H1 (cell line): ENCODE data around the gene LHPP. TPM values are rescaled to one million over a fixed set of nuclear protein-coding genes. Genes with fewer than 3 reads are reported as not detected.
A peak's percentile ranks its signal among the peaks of the same experiment; 100 is the strongest.

Experiments used
- CTCF ChIA-PET: fragments of 300-600 bp; sonication (Branson Sonifier 250); formaldehyde crosslinking; loops from one replicate; lab custom pipeline; 2021; ENCODE audit not compliant: partially characterized antibody; lab: Charles Lee
- POLR2A ChIA-PET: fragments of 300-600 bp; sonication (Branson Sonifier 250); formaldehyde crosslinking; loops from one replicate; lab custom pipeline; 2021; ENCODE audit warnings: inconsistent platforms; ENCODE audit not compliant: partially characterized antibody; lab: Charles Lee
- DNase-seq, 2 experiments: peaks; one replicate each; pipeline versions ENCODE4 v3.0.0 to v3.0.0-alpha.2; 2010 to 2022; ENCODE audit warnings: low spot score in 2 of 2, low read depth in 1 of 2, mixed read lengths in 1 of 2
- FAIRE-seq: peaks from 2 replicates; lab custom pipeline; 2011; peaks lifted over from hg19 to GRCh38; lab: Jason Lieb, UNC
- H2AFZ ChIP-seq: 2 replicates; pipeline ENCODE4 v1.8.1; 2012; ENCODE audit warnings: low read length, inconsistent platforms
- H2AK5ac ChIP-seq: 2 replicates; pipeline ENCODE4 v1.6.1; 2013; ENCODE audit warnings: low read depth, low read length
- H2BK120ac ChIP-seq: replicated peaks from 2 replicates; pipeline ENCODE3; 2013; ENCODE audit warnings: low read depth, low read length, inconsistent platforms
- H2BK12ac ChIP-seq: 2 replicates; pipeline ENCODE4 v1.6.1; 2013; ENCODE audit warnings: low read depth, low read length
- H2BK15ac ChIP-seq: 2 replicates; pipeline ENCODE4 v1.6.1; 2013; ENCODE audit warnings: low read length
- H2BK20ac ChIP-seq: 2 replicates; pipeline ENCODE4 v1.6.1; 2013; ENCODE audit warnings: low read length
- H2BK5ac ChIP-seq: 2 replicates; pipeline ENCODE4 v1.6.1; 2013; ENCODE audit warnings: low read depth, low read length
- H3K14ac ChIP-seq: 2 replicates; pipeline ENCODE4 v1.6.1; 2013; ENCODE audit warnings: inconsistent platforms; ENCODE audit not compliant: insufficient read length
- H3K18ac ChIP-seq: 2 replicates; pipeline ENCODE4 v1.6.1; 2013; ENCODE audit warnings: low read length; ENCODE audit errors: extremely low read depth
- H3K23ac ChIP-seq: 2 replicates; pipeline ENCODE4 v1.6.1; 2013; ENCODE audit warnings: inconsistent platforms; ENCODE audit not compliant: insufficient read length
- H3K23me2 ChIP-seq: 2 replicates; pipeline ENCODE4 v1.6.1; 2013; ENCODE audit warnings: low read depth, low read length
- H3K27ac ChIP-seq: 2 replicates; pipeline ENCODE4 v1.6.1; 2011; ENCODE audit warnings: low read depth, low read length, inconsistent platforms
- H3K27me3 ChIP-seq, 4 experiments: replicated peaks in 1 of 4; 1 replicate in 1 of 4; 2 replicates in 3 of 4; pipeline versions ENCODE4 v1.6.1 to v1.8.1; 2011 to 2013; ENCODE audit warnings: low read length in 3 of 4, mild to moderate bottlenecking in 3 of 4, inconsistent platforms in 2 of 4, mixed read lengths in 2 of 4, moderate library complexity in 1 of 4; ENCODE audit not compliant: control insufficient read depth in 3 of 4, insufficient read depth in 3 of 4; ENCODE audit errors: extremely low read depth in 1 of 4
- H3K36me3 ChIP-seq, 4 experiments: 2 replicates each; pipeline versions ENCODE4 v1.6.1 to v1.8.1; 2011 to 2013; ENCODE audit warnings: mild to moderate bottlenecking in 4 of 4, low read length in 3 of 4, moderate library complexity in 2 of 4, control low read depth in 1 of 4, inconsistent platforms in 1 of 4; ENCODE audit not compliant: insufficient read depth in 4 of 4, control insufficient read depth in 2 of 4
- H3K4ac ChIP-seq: replicated peaks from 2 replicates; pipeline ENCODE3; 2013; ENCODE audit warnings: low read length, low read depth, mixed read lengths, inconsistent platforms; ENCODE audit not compliant: insufficient read length
- H3K4me1 ChIP-seq, 4 experiments: replicated peaks in 1 of 4; 1 replicate in 1 of 4; 2 replicates in 3 of 4; pipeline versions ENCODE4 v1.6.1 to v1.8.1; 2011 to 2013; ENCODE audit warnings: low read length in 3 of 4, inconsistent platforms in 2 of 4, mixed read lengths in 1 of 4; ENCODE audit not compliant: insufficient read depth in 4 of 4, control insufficient read depth in 3 of 4
- H3K4me2 ChIP-seq, 2 experiments: 2 replicates each; pipeline versions ENCODE4 v1.6.1 to v1.8.1; 2011 to 2013; ENCODE audit warnings: low read depth in 2 of 2, low read length in 2 of 2, control low read depth in 1 of 2, inconsistent platforms in 1 of 2, mild to moderate bottlenecking in 1 of 2; ENCODE audit not compliant: insufficient read depth in 1 of 2
- H3K4me3 ChIP-seq, 4 experiments: fragments of 200-600, 300-600 bp in 1 of 4; sonication (generic), shearing (Covaris generic), sonication (Bioruptor Twin) in 1 of 4; 2 replicates each; pipeline versions ENCODE4 v1.5.1 to v1.8.1; 2011 to 2016; ENCODE audit warnings: low read length in 4 of 4, low read depth in 3 of 4, control low read depth in 2 of 4, inconsistent platforms in 2 of 4, mild to moderate bottlenecking in 2 of 4, mixed read lengths in 1 of 4, moderate library complexity in 1 of 4; ENCODE audit not compliant: insufficient read depth in 2 of 4; ENCODE audit errors: extremely low read depth in 1 of 4
- H3K56ac ChIP-seq: replicated peaks from 2 replicates; pipeline ENCODE3; 2013; ENCODE audit warnings: low read depth, mild to moderate bottlenecking, mixed read lengths, low read length, inconsistent platforms; ENCODE audit not compliant: insufficient read length
- H3K79me1 ChIP-seq: 2 replicates; pipeline ENCODE4 v1.6.1; 2013; ENCODE audit warnings: low read depth, low read length, control low read depth
- H3K79me2 ChIP-seq, 2 experiments: 2 replicates each; pipeline versions ENCODE4 v1.6.1 to v1.8.1; 2012 to 2013; ENCODE audit warnings: low read length in 2 of 2, mild to moderate bottlenecking in 2 of 2, inconsistent platforms in 1 of 2; ENCODE audit not compliant: insufficient read depth in 2 of 2, control insufficient read depth in 1 of 2
- H3K9ac ChIP-seq, 4 experiments: replicated peaks in 1 of 4; 1 replicate in 1 of 4; 2 replicates in 3 of 4; pipeline versions ENCODE4 v1.6.1 to v1.8.1; 2011 to 2013; ENCODE audit warnings: low read depth in 3 of 4, low read length in 3 of 4, control low read depth in 2 of 4, mild to moderate bottlenecking in 2 of 4, moderate library complexity in 2 of 4, inconsistent platforms in 1 of 4; ENCODE audit errors: extremely low read depth in 1 of 4
- H3K9me3 ChIP-seq, 2 experiments: 2 replicates each; pipeline versions ENCODE4 v1.6.1 to v1.8.1; 2012 to 2013; ENCODE audit warnings: mild to moderate bottlenecking in 2 of 2, moderate library complexity in 2 of 2, control low read depth in 1 of 2, inconsistent platforms in 1 of 2, low read depth in 1 of 2, low read length in 1 of 2, mixed read lengths in 1 of 2; ENCODE audit not compliant: insufficient read depth in 2 of 2
- H4K20me1 ChIP-seq, 2 experiments: replicated peaks in 1 of 2; 2 replicates each; pipeline versions ENCODE3 to v1.8.1; 2011 to 2013; ENCODE audit warnings: inconsistent platforms in 2 of 2, low read length in 2 of 2, mild to moderate bottlenecking in 1 of 2; ENCODE audit not compliant: insufficient read depth in 2 of 2, control insufficient read depth in 1 of 2
- H4K5ac ChIP-seq: 2 replicates; pipeline ENCODE4 v1.6.1; 2013; ENCODE audit warnings: low read length, low read depth, mixed read lengths, inconsistent platforms; ENCODE audit not compliant: insufficient read length
- H4K8ac ChIP-seq: 2 replicates; pipeline ENCODE4 v1.8.0; 2013; ENCODE audit warnings: mild to moderate bottlenecking, moderate library complexity, low read length, inconsistent platforms; ENCODE audit not compliant: insufficient read depth; ENCODE audit errors: extremely low read depth
- H4K91ac ChIP-seq: replicated peaks from 2 replicates; pipeline ENCODE3; 2013; ENCODE audit warnings: low read length, mixed read lengths, inconsistent platforms; ENCODE audit not compliant: insufficient read length
- WGBS, 2 experiments: shearing (Covaris generic) in 1 of 2; methylation state at CpG; one replicate each; pipeline versions ENCODE4 v1.1.6 to v1.1.7; 2013 to 2015; ENCODE audit warnings: low lambda C conversion rate in 2 of 2, mixed read lengths in 2 of 2, inconsistent platforms in 1 of 2, low coverage in 1 of 2, missing lambda C conversion rate in 1 of 2; ENCODE audit not compliant: insufficient replicate concordance in 2 of 2, insufficient coverage in 1 of 2, insufficient read length in 1 of 2; ENCODE audit errors: extremely low coverage in 1 of 2, missing lambda C conversion rate in 1 of 2; 5-methylcytosine and 5-hydroxymethylcytosine counted together
- polyA plus RNA-seq, 7 experiments: library from polyadenylated mRNA; depleted of rRNA in 3 of 7; stranded (reverse) in 5 of 7; unstranded in 2 of 7; fragments of >200 nt in 5 of 7; fragments of 200-250 nt in 2 of 7; gene quantifications; 1 replicate in 5 of 7; 2 replicates in 1 of 7; 4 replicates in 1 of 7; pipeline versions ENCODE4 v1.2.1 to v1.2.3, GENCODE V29; 2011 to 2013; ENCODE audit warnings: missing spikeins in 2 of 7, mixed read lengths in 2 of 7
- total RNA-seq: library from RNA; stranded (reverse); fragmentation: NEBNext Ultra II Directional; extraction: Animal tissue kit (Norgen Biotek cat#: 25700); gene quantifications from 2 replicates; pipeline ENCODE4 v1.2.1, GENCODE V29; 2021

The LHPP gene
- total and polyA plus RNA-seq, 2 of the 8 experiments (the other 6 are each of a cell fraction or from before 2014, with no cell fraction given) = 26.0 to 45.0 TPM

DNA sequence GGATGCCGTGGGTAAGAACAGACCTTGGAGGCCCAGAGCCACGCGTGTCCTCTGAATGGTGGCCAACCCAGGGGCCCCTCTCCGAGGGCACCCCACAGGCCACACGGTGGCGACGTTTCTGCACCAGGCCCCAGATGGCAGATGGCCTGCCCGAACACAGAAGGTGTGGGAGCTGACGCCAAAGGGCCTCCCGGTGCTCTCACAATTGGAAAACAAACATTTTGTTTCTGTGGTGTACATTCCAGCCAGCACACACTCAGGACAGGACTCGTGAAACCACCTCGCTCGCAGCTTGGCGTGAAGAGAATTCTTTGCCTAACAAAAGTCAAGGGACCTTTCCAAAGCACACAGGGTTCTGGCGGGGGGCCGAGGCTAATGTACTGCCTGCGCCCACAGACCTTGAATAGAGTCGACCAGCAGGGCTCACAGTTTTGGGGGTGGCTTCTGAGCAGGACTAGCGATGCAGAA is 170.5 kb downstream of the LHPP start:
- H3K23ac ChIP-seq = no peak overlapping the region
- no peak overlapping the region for H2AK5ac ChIP-seq
- no peak overlapping the region for H2BK15ac ChIP-seq
- no peak overlapping the region for H2BK5ac ChIP-seq
- DNase-seq (no peak), FAIRE-seq (no peak)
- WGBS, 2 experiments = 83% methylated on average over 19 of the region's 19 CpGs; no CpG with 5 or more reads in 1 of the 2 experiments
- no peaks in the 10 kb centered on the region for H3K79me2 ChIP-seq
- H3K4ac ChIP-seq = no peak overlapping the region
- H4K5ac ChIP-seq = no peak overlapping the region
- peaks cover 0 to 14% (median 2%) of the 10 kb centered on the region in 4 experiments; a peak in 6 of 7 replicates for H3K4me1 ChIP-seq
- no peak overlapping the region for H3K9ac ChIP-seq
- no peak overlapping the region for H3K27ac ChIP-seq
- H3K27me3 ChIP-seq = no peaks in the 10 kb centered on the region; a peak in 1 of 7 replicates
- H3K36me3 ChIP-seq = no peaks in the 10 kb centered on the region
- no peak overlapping the region for H2BK20ac ChIP-seq
- ChIA-PET POLR2A (interaction anchor here (0.9 to 1.1 kb wide), 2 partner anchors 15 to 111 kb away, joined by 3 to 4 read pairs; no protein-coding TSS in a partner anchor), CTCF (interaction anchor here (0.8 to 2.9 kb wide), 15 partner anchors 11 to 114 kb away, joined by 3 to 18 read pairs (median 4); no protein-coding TSS in a partner anchor)
- no peak overlapping the region for H2AFZ ChIP-seq
- no peak overlapping the region for H2BK12ac ChIP-seq
- no peaks in the 10 kb centered on the region for H3K79me1 ChIP-seq
- no peaks in the 10 kb centered on the region for H3K23me2 ChIP-seq
- H3K4me3 ChIP-seq = no peak overlapping the region
- no peak overlapping the region for H3K56ac ChIP-seq
- H4K20me1 ChIP-seq = peaks cover 0 to 5% of the 10 kb centered on the region in 2 experiments
- no peak overlapping the region for H2BK120ac ChIP-seq
- no peak overlapping the region for H3K14ac ChIP-seq
- no peaks in the 10 kb centered on the region for H3K9me3 ChIP-seq
- no peak overlapping the region for H3K4me2 ChIP-seq
- no peak overlapping the region; the same call in 1 of the 2 replicates for H3K18ac ChIP-seq
- H4K8ac ChIP-seq = 0 out of 2 replicates have a peak overlapping the region, but pooled peaks have one; percentile 62
- H4K91ac ChIP-seq = no peak overlapping the region
